Neuronal stem cell (in vitro differentiated cells): ENCODE data around the gene CGB3.
A peak's percentile ranks its signal among the peaks of the same experiment; 100 is the strongest.

Experiments
- DNase-seq: peaks from one replicate; pipeline ENCODE4 v3.0.0-alpha.2; 2013; ENCODE audit warnings: low spot score
- H2AFZ ChIP-seq: one replicate; pipeline ENCODE4 v1.6.1; 2013; ENCODE audit warnings: mild to moderate bottlenecking, low read length, inconsistent platforms
- H2AK5ac ChIP-seq: 2 replicates; pipeline ENCODE4 v1.6.1; 2013; ENCODE audit warnings: low read depth, mild to moderate bottlenecking, inconsistent platforms, low read length, moderate library complexity, mixed read lengths
- H2BK120ac ChIP-seq: 2 replicates; pipeline ENCODE4 v1.6.1; 2013; ENCODE audit warnings: low read depth, mild to moderate bottlenecking, inconsistent platforms, low read length, moderate library complexity, mixed read lengths
- H2BK12ac ChIP-seq: one replicate; pipeline ENCODE4 v1.6.1; 2013; ENCODE audit warnings: low read length, inconsistent platforms
- H2BK15ac ChIP-seq: 2 replicates; pipeline ENCODE4 v1.6.1; 2013; ENCODE audit warnings: mild to moderate bottlenecking, low read length, inconsistent platforms, mixed read lengths
- H2BK5ac ChIP-seq: one replicate; pipeline ENCODE4 v1.6.1; 2013; ENCODE audit warnings: inconsistent platforms, mild to moderate bottlenecking, low read length, moderate library complexity
- H3K14ac ChIP-seq: one replicate; pipeline ENCODE4 v1.6.1; 2013; ENCODE audit warnings: low read length, inconsistent platforms
- H3K18ac ChIP-seq: 2 replicates; pipeline ENCODE4 v1.6.1; 2013; ENCODE audit warnings: low read length, inconsistent platforms
- H3K23ac ChIP-seq: 2 replicates; pipeline ENCODE4 v1.6.1; 2013; ENCODE audit warnings: low read depth, mild to moderate bottlenecking, mixed read lengths, low read length, inconsistent platforms; ENCODE audit not compliant: poor library complexity
- H3K27ac ChIP-seq: replicated peaks from 3 replicates; pipeline ENCODE4 v1.5.1; 2013; ENCODE audit warnings: low read length, inconsistent platforms
- H3K27me3 ChIP-seq, 3 experiments: 2 replicates each; pipeline ENCODE4 v1.6.1; 2013; ENCODE audit warnings: low read length in 3 of 3, mild to moderate bottlenecking in 2 of 3, inconsistent platforms in 1 of 3, low read depth in 1 of 3, mixed read lengths in 1 of 3, moderate library complexity in 1 of 3; ENCODE audit not compliant: control insufficient read depth in 3 of 3, insufficient read depth in 3 of 3
- H3K36me3 ChIP-seq, 2 donors: replicated peaks in 1 of 2; 2 replicates each; pipeline ENCODE4 v1.6.1; 2013; ENCODE audit warnings: low read length in 2 of 2; ENCODE audit not compliant: control insufficient read depth in 2 of 2, insufficient read depth in 2 of 2
- H3K4ac ChIP-seq: 2 replicates; pipeline ENCODE4 v1.6.1; 2013; ENCODE audit warnings: inconsistent platforms, mild to moderate bottlenecking, low read length, moderate library complexity
- H3K4me1 ChIP-seq, 2 donors: 1 replicate in 1 of 2; 2 replicates in 1 of 2; pipeline ENCODE4 v1.6.1; 2013; ENCODE audit warnings: low read length in 2 of 2, low read depth in 1 of 2; ENCODE audit not compliant: control insufficient read depth in 2 of 2, insufficient read depth in 1 of 2
- H3K4me2 ChIP-seq: one replicate; pipeline ENCODE4 v1.6.1; 2013; ENCODE audit warnings: mild to moderate bottlenecking, low read length, inconsistent platforms; ENCODE audit not compliant: insufficient read depth, poor library complexity, severe bottlenecking
- H3K4me3 ChIP-seq, 2 donors: 2 replicates each; pipeline ENCODE4 v1.5.1; 2013; ENCODE audit warnings: low read length in 2 of 2, mild to moderate bottlenecking in 2 of 2, inconsistent platforms in 1 of 2, moderate library complexity in 1 of 2
- H3K79me1 ChIP-seq: one replicate; pipeline ENCODE4 v1.6.1; 2013; ENCODE audit warnings: low read depth, mild to moderate bottlenecking, inconsistent platforms, low read length, moderate library complexity
- H3K9ac ChIP-seq: one replicate; pipeline ENCODE4 v1.6.1; 2013; ENCODE audit warnings: mild to moderate bottlenecking, low read depth, low read length, inconsistent platforms; ENCODE audit not compliant: poor library complexity
- H3K9me3 ChIP-seq, 2 donors: replicated peaks in 1 of 2; 2 replicates each; pipeline versions ENCODE3 to v1.6.1; 2013; ENCODE audit warnings: low read length in 2 of 2, mild to moderate bottlenecking in 2 of 2, inconsistent platforms in 1 of 2, low read depth in 1 of 2, mixed read lengths in 1 of 2, moderate library complexity in 1 of 2; ENCODE audit not compliant: control insufficient read depth in 2 of 2, insufficient read depth in 1 of 2
- H4K8ac ChIP-seq: one replicate; pipeline ENCODE4 v1.6.1; 2013; ENCODE audit warnings: low read depth, mild to moderate bottlenecking, inconsistent platforms, low read length, moderate library complexity
- H4K91ac ChIP-seq: one replicate; pipeline ENCODE4 v1.6.1; 2013; ENCODE audit warnings: low read length, low read depth, mild to moderate bottlenecking, inconsistent platforms; ENCODE audit not compliant: poor library complexity
- WGBS, 2 donors: extraction: QIAGEN DNeasy Blood & Tissue Kit; methylation state at CpG; one replicate each; pipeline ENCODE4 v1.1.7; 2013; ENCODE audit warnings: missing lambda C conversion rate in 2 of 2, mixed read lengths in 1 of 2; ENCODE audit not compliant: insufficient read length in 2 of 2, insufficient replicate concordance in 1 of 2; ENCODE audit errors: extremely low coverage in 2 of 2; 5-methylcytosine and 5-hydroxymethylcytosine counted together

The CGB3 gene

GRCh38 chr19:48997972-48998371, 26.2 kb downstream of the CGB3 start:
- peaks cover 4% of the 10 kb centered on the region for H3K79me1 ChIP-seq
- H4K91ac ChIP-seq, result no peak overlapping the region
- no CpG with 5 or more reads among the region's 5 CpGs for WGBS, 2 donors
- H3K9ac ChIP-seq, result no peak overlapping the region
- no peak overlapping the region for H3K4ac ChIP-seq
- H3K4me1 ChIP-seq, result peaks cover 2 to 8% of the 10 kb centered on the region in 2 donors
- no peaks in the 10 kb centered on the region for H3K9me3 ChIP-seq
- H3K14ac ChIP-seq, result no peak overlapping the region
- H2AFZ ChIP-seq, result no peak overlapping the region
- no peak overlapping the region for H4K8ac ChIP-seq
- no peak overlapping the region for H2AK5ac ChIP-seq
- peak; percentile 43 for DNase-seq
- H2BK5ac ChIP-seq, result no peak overlapping the region
- H2BK12ac ChIP-seq, result no peak overlapping the region
- peaks cover 1 to 16% of the 10 kb centered on the region in 2 donors for H3K36me3 ChIP-seq
- no peak overlapping the region for H3K27ac ChIP-seq
- H3K27me3 ChIP-seq, result no peaks in the 10 kb centered on the region
- H3K4me3 ChIP-seq, result no peak overlapping the region
- H3K18ac ChIP-seq, result no peak overlapping the region
- no peak overlapping the region for H3K4me2 ChIP-seq
- H2BK120ac ChIP-seq, result no peak overlapping the region
- no peak overlapping the region for H3K23ac ChIP-seq
- no peak overlapping the region for H2BK15ac ChIP-seq

DNA sequence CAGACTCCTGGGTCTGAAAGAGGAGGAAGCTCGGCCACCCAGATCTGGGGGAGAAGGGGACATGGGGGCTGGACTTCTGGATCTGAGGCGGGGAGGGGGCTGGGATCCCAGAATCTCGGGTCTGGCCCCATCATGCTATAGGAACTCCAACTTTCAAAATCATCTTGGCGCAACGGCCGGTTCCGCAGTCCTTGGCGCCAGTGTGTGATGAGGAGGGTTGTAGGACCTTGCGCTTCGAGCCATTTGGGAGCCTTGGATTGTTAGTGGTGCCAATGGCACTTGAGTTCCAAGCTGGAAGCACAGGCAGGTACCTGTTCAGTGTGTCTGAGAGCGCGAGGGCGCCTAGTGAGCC, 30.1 kb downstream of the CGB3 start:
- Histone ChIP-seq H3K4ac (no peak overlapping the region), H3K4me2 (peak overlapping the region; percentile 98), H3K79me1 (peaks cover 12% of the 10 kb centered on the region), H3K4me3 (peak overlapping the region; percentile 60 to 91), H3K27ac (peak overlapping the region; percentile 51), H3K14ac (no peak overlapping the region), H3K27me3 (no peaks in the 10 kb centered on the region), H3K18ac (peak overlapping the region; percentile 73), H2AFZ (peak overlapping the region; percentile 51), H2AK5ac (no peak overlapping the region), H2BK5ac (no peak overlapping the region), H2BK12ac (no peak overlapping the region), H3K4me1 (peaks cover 7 to 14% of the 10 kb centered on the region in 2 donors), H3K9ac (peak overlapping the region; percentile 88), H3K23ac (peak overlapping the region; percentile 46), H2BK120ac (peak overlapping the region; percentile 7), H2BK15ac (no peak overlapping the region), H4K91ac (peak overlapping the region; percentile 88), H3K36me3 (peaks cover 3 to 17% of the 10 kb centered on the region in 2 donors), H4K8ac (no peak overlapping the region), H3K9me3 (no peaks in the 10 kb centered on the region)
- DNase-seq, result no peak
- WGBS, 2 donors, result no CpG with 5 or more reads among the region's 13 CpGs

- Histone ChIP-seq H4K91ac (peak within 1 kb of the TSS; percentile 88), H2BK15ac (peak within 1 kb of the TSS; percentile 51), H3K36me3 (peaks cover 6 to 22% of the 10 kb centered on the region in 2 donors), H3K4me2 (peak within 1 kb of the TSS; percentile 98), H3K27ac (peak within 1 kb of the TSS; percentile 92), H3K14ac (no peak within 1 kb of the TSS), H3K9ac (peak within 1 kb of the TSS; percentile 92), H3K18ac (peak within 1 kb of the TSS; percentile 96), H3K27me3 (no peaks in the 10 kb centered on the region), H3K23ac (peak within 1 kb of the TSS; percentile 89), H3K4me3 (peak within 1 kb of the TSS; percentile 60 to 91), H3K79me1 (peaks cover 12% of the 10 kb centered on the region), H2BK5ac (peak within 1 kb of the TSS; percentile 67), H2BK120ac (peak within 1 kb of the TSS; percentile 7), H3K4me1 (peaks cover 7 to 14% of the 10 kb centered on the region in 2 donors), H2AK5ac (peak within 1 kb of the TSS; percentile 60), H3K9me3 (no peaks in the 10 kb centered on the region), H3K4ac (no peak within 1 kb of the TSS), H2BK12ac (no peak within 1 kb of the TSS), H4K8ac (no peak within 1 kb of the TSS), H2AFZ (peak within 1 kb of the TSS; percentile 92)
- peak; percentile 99 for DNase-seq
- no CpG with 5 or more reads among the region's 56 CpGs for WGBS, 2 donors
Measured at GRCh38 chr19:48993175-48994034, 30.7 kb downstream of the CGB3 start, which contains the start of the genes GYS1 and RUVBL2. Gene GYS1, minus strand, starts transcription at chr19:48993309. Its CDS starts 197 bp downstream, at chr19:48993112. Gene RUVBL2, plus strand, starts transcription at chr19:48993887. Its CDS starts 25 bp downstream, at chr19:48993912.

- H2BK5ac ChIP-seq, result peak overlapping the region; percentile 67
- peak overlapping the region; percentile 78 for H2AFZ ChIP-seq
- H2BK12ac ChIP-seq, result no peak overlapping the region
- no peak overlapping the region for H2BK120ac ChIP-seq
- peak overlapping the region; percentile 89 for H3K18ac ChIP-seq
- H4K8ac ChIP-seq, result no peak overlapping the region
- H3K23ac ChIP-seq, result peak overlapping the region; percentile 89
- H3K14ac ChIP-seq, result no peak overlapping the region
- peak overlapping the region; percentile 60 to 85 for H3K4me3 ChIP-seq
- H2BK15ac ChIP-seq, result peak overlapping the region; percentile 51
- H2AK5ac ChIP-seq, result peak overlapping the region; percentile 60
- H4K91ac ChIP-seq, result no peak overlapping the region
- H3K79me1 ChIP-seq, result peaks cover 12% of the 10 kb centered on the region
- no peak overlapping the region for H3K4ac ChIP-seq
- DNase-seq, result no peak
- H3K27me3 ChIP-seq, result no peaks in the 10 kb centered on the region
- H3K9me3 ChIP-seq, result no peaks in the 10 kb centered on the region
- peak overlapping the region; percentile 65 for H3K4me2 ChIP-seq
- peak overlapping the region; percentile 52 for H3K27ac ChIP-seq
- no CpG with 5 or more reads among the region's 20 CpGs for WGBS, 2 donors
- H3K9ac ChIP-seq, result peak overlapping the region; percentile 92
- peaks cover 9 to 22% of the 10 kb centered on the region in 2 donors for H3K36me3 ChIP-seq
- H3K4me1 ChIP-seq, result peaks cover 7 to 14% of the 10 kb centered on the region in 2 donors
Measured at GRCh38 chr19:48992581-48993174, 31.5 kb downstream of the CGB3 start.
